IMR-90 (cell line): ENCODE data around the gene FBXO5. TPM values are rescaled to one million over a fixed set of nuclear protein-coding genes. Genes with fewer than 3 reads are reported as not detected.
A peak's percentile ranks its signal among the peaks of the same experiment; 100 is the strongest.

Source experiments
- ATAC-seq: fragments of 200-7000 bp; cut with Tn5 transposase; 2 replicates; pipeline ENCODE4 v1.9.1; 2020; ENCODE audit warnings: low read depth, mild to moderate bottlenecking, moderate library complexity
- BruUV-seq: library from RNA; stranded (reverse); fragments of 400-500 nt; replicated peaks from 2 replicates; lab custom pipeline; 2021; lab: Mats Ljungman, UMichigan
- CTCF ChIA-PET: fragments of 300-600 bp; formaldehyde crosslinking; extraction: SDS; loops from one replicate; lab custom pipeline; 2021; ENCODE audit warnings: antibody characterized with exemption; lab: Yijun Ruan, JAX
- POLR2A ChIA-PET: fragments of 300-600 bp; sonication (Branson Sonifier 250); formaldehyde crosslinking; loops from one replicate; lab custom pipeline; 2022; ENCODE audit warnings: antibody characterized with exemption; ENCODE audit not compliant: unreplicated experiment; lab: Charles Lee
- DNase-seq: peaks from one replicate; pipeline ENCODE4 v3.0.0; 2013
- H2AFZ ChIP-seq: replicated peaks from 2 replicates; pipeline ENCODE3; 2013; ENCODE audit warnings: low read length, mild to moderate bottlenecking; ENCODE audit not compliant: poor library complexity
- H2AK5ac ChIP-seq: 2 replicates; pipeline ENCODE4 v1.6.1; 2013; ENCODE audit warnings: low read depth, low read length, inconsistent platforms
- H2AK9ac ChIP-seq: replicated peaks from 2 replicates; pipeline ENCODE3; 2013; ENCODE audit warnings: mild to moderate bottlenecking, low read depth, low read length, moderate library complexity; ENCODE audit not compliant: poor library complexity
- H2BK120ac ChIP-seq: 2 replicates; pipeline ENCODE4 v1.6.1; 2013; ENCODE audit warnings: low read depth, low read length, inconsistent platforms
- H2BK15ac ChIP-seq: 3 replicates; pipeline ENCODE4 v1.6.1; 2013; ENCODE audit warnings: low read depth, low read length, inconsistent platforms
- H2BK20ac ChIP-seq: 2 replicates; pipeline ENCODE4 v1.6.1; 2013; ENCODE audit warnings: low read depth, mild to moderate bottlenecking, inconsistent platforms, low read length, moderate library complexity
- H2BK5ac ChIP-seq: 2 replicates; pipeline ENCODE4 v1.6.1; 2013; ENCODE audit warnings: mild to moderate bottlenecking, low read depth, low read length, inconsistent platforms; ENCODE audit not compliant: poor library complexity, severe bottlenecking
- H3K14ac ChIP-seq: replicated peaks from 2 replicates; pipeline ENCODE4 v1.6.1; 2013; ENCODE audit warnings: low read depth, low read length, inconsistent platforms
- H3K18ac ChIP-seq: 2 replicates; pipeline ENCODE4 v1.6.1; 2013; ENCODE audit warnings: low read depth, low read length, control low read depth
- H3K23ac ChIP-seq: 2 replicates; pipeline ENCODE4 v1.6.1; 2013; ENCODE audit warnings: low read depth, low read length, inconsistent platforms
- H3K27ac ChIP-seq: 2 replicates; pipeline ENCODE4 v1.5.1; 2013; ENCODE audit warnings: mild to moderate bottlenecking, control low read depth, low read length; ENCODE audit not compliant: insufficient read depth
- H3K27me3 ChIP-seq: 2 replicates; pipeline ENCODE4 v1.6.1; 2013; ENCODE audit warnings: low read length; ENCODE audit not compliant: control insufficient read depth, insufficient read depth
- H3K36me3 ChIP-seq: 2 replicates; pipeline ENCODE4 v1.6.1; 2013; ENCODE audit warnings: low read length, mixed read lengths; ENCODE audit not compliant: control insufficient read depth, insufficient read depth
- H3K4ac ChIP-seq: 2 replicates; pipeline ENCODE4 v1.6.1; 2013; ENCODE audit warnings: low read depth, low read length, inconsistent platforms
- H3K4me1 ChIP-seq: 2 replicates; pipeline ENCODE4 v1.6.1; 2013; ENCODE audit warnings: low read length, mixed read lengths; ENCODE audit not compliant: control insufficient read depth, insufficient read depth
- H3K4me2 ChIP-seq: 2 replicates; pipeline ENCODE4 v1.6.1; 2013; ENCODE audit warnings: low read depth, mild to moderate bottlenecking, control low read depth, low read length, moderate library complexity
- H3K4me3 ChIP-seq: 2 replicates; pipeline ENCODE4 v1.5.1; 2013; ENCODE audit warnings: low read depth, mild to moderate bottlenecking, control low read depth, low read length, moderate library complexity; ENCODE audit not compliant: insufficient read depth
- H3K56ac ChIP-seq: 2 replicates; pipeline ENCODE4 v1.6.1; 2013; ENCODE audit warnings: low read length, inconsistent platforms; ENCODE audit not compliant: insufficient read depth; ENCODE audit errors: extremely low read depth
- H3K79me1 ChIP-seq, 2 experiments: 2 replicates each; pipeline ENCODE4 v1.6.1; 2013; ENCODE audit warnings: low read length in 2 of 2, inconsistent platforms in 1 of 2, low read depth in 1 of 2
- H3K9ac ChIP-seq: 2 replicates; pipeline ENCODE4 v1.6.1; 2013; ENCODE audit warnings: low read depth, low read length, control low read depth
- H3K9me1 ChIP-seq: 2 replicates; pipeline ENCODE4 v1.6.1; 2013; ENCODE audit warnings: low read length, inconsistent platforms; ENCODE audit not compliant: insufficient read depth
- H3K9me3 ChIP-seq: 2 replicates; pipeline ENCODE4 v1.6.1; 2013; ENCODE audit warnings: low read length; ENCODE audit not compliant: control insufficient read depth, insufficient read depth
- H4K20me1 ChIP-seq: 2 replicates; pipeline ENCODE4 v1.6.1; 2013; ENCODE audit warnings: low read length, inconsistent platforms; ENCODE audit not compliant: insufficient read depth
- H4K5ac ChIP-seq: 2 replicates; pipeline ENCODE4 v1.6.1; 2013; ENCODE audit warnings: mild to moderate bottlenecking, low read depth, low read length, control low read depth
- H4K8ac ChIP-seq, 2 experiments: 2 replicates each; pipeline ENCODE4 v1.6.1; 2013; ENCODE audit warnings: low read depth in 2 of 2, low read length in 2 of 2, control low read depth in 1 of 2, inconsistent platforms in 1 of 2
- H4K91ac ChIP-seq: 2 replicates; pipeline ENCODE4 v1.6.1; 2013; ENCODE audit warnings: low read depth, low read length, inconsistent platforms; ENCODE audit not compliant: insufficient read depth
- MAFK ChIP-seq: IDR thresholded peaks from 2 replicates; pipeline ENCODE4 v1.6.1; 2012; ENCODE audit warnings: low read depth, low read length, improper control_type of control experiment
- MXI1 ChIP-seq: IDR thresholded peaks from 2 replicates; pipeline ENCODE4 v1.6.1; 2012; ENCODE audit warnings: low read depth, mild to moderate bottlenecking, low read length, moderate library complexity, borderline replicate concordance
- NFE2L2 ChIP-seq: fragments of 150-350 bp; IDR thresholded peaks from 2 replicates; pipeline ENCODE4 v1.6.1; 2016; ENCODE audit warnings: low read depth, mild to moderate bottlenecking, low read length
- WGBS, 2 experiments: methylation state at CpG; one replicate each; pipeline versions ENCODE4 v1.1.5 to v1.1.7; 2013; ENCODE audit warnings: missing lambda C conversion rate in 2 of 2; ENCODE audit not compliant: insufficient read length in 1 of 2; ENCODE audit errors: extremely low coverage in 2 of 2; 5-methylcytosine and 5-hydroxymethylcytosine counted together
- dilution Hi-C: fragments of 300-500 bp; cut with HindIII; formaldehyde crosslinking; loops from one replicate; pipeline ENCODE4 v1.14.3; 2018; ENCODE audit warnings: low sequenced_read_pairs; ENCODE audit not compliant: unreplicated experiment
- in situ Hi-C: fragments of 300-500 bp; cut with MboI; formaldehyde crosslinking; loops from 3 replicates; pipeline ENCODE4 v1.14.3; 2019; ENCODE audit warnings: low sequenced_read_pairs, inconsistent platforms, mixed read lengths
- intact Hi-C: fragments of 100-400 bp; cut with micrococcal nuclease; formaldehyde crosslinking; loops from 2 replicates; pipeline ENCODE4 v1.10.0; 2022
- polyA plus RNA-seq, 3 experiments: library from polyadenylated mRNA; depleted of rRNA; stranded (reverse); fragments of >200 nt; gene quantifications; 2 replicates each; pipeline ENCODE4 v1.2.3, GENCODE V29; 2012; ENCODE audit warnings: low replicate concordance in 1 of 3
- total RNA-seq: library from RNA; depleted of rRNA; stranded (reverse); fragments of >200 nt; gene quantifications from 2 replicates; pipeline ENCODE4 v1.2.3, GENCODE V29; 2012

FBXO5 gene
- total and polyA plus RNA-seq, 2 of the 4 experiments (the other 2 are of a cell fraction), result 11.8 to 16.7 TPM

GRCh38 chr6:152950240-152950639 lies 32.6 kb downstream of the FBXO5 start:
- H3K23ac ChIP-seq, result no peak overlapping the region
- no peak overlapping the region for H2BK20ac ChIP-seq
- ChIA-PET POLR2A (no interaction called here), CTCF (no interaction called here)
- no peaks in the 10 kb centered on the region for H3K9me1 ChIP-seq
- H3K56ac ChIP-seq, result no peak overlapping the region
- no TSS peak for BruUV-seq
- no peak overlapping the region for H4K5ac ChIP-seq
- no peaks in the 10 kb centered on the region for H3K4me1 ChIP-seq
- H4K8ac ChIP-seq, result no peak overlapping the region
- H3K9ac ChIP-seq, result no peak overlapping the region
- intact Hi-C loops, result loop anchor here (5.0 kb wide), 1 partner anchor 362 kb away; no protein-coding TSS in a partner anchor
- no peak for DNase-seq
- TF ChIP-seq MAFK (peak; percentile 34; the same call in 1 of the 2 replicates), MXI1 (no peak), NFE2L2 (no peak)
- H3K27ac ChIP-seq, result no peak overlapping the region
- WGBS, 2 experiments, result 100% methylated on average over 1 of the region's 3 CpGs; no CpG with 5 or more reads in 1 of the 2 experiments
- H3K79me1 ChIP-seq, result no peaks in the 10 kb centered on the region
- no peak overlapping the region for H3K4me2 ChIP-seq
- no peak overlapping the region for H2BK15ac ChIP-seq
- H2BK5ac ChIP-seq, result no peak overlapping the region
- in situ Hi-C loops, result loop anchor here (10.0 kb wide), 2 partner anchors 205 to 475 kb away; no protein-coding TSS in a partner anchor
- H4K91ac ChIP-seq, result no peak overlapping the region
- no peak overlapping the region for H3K4ac ChIP-seq
- H3K14ac ChIP-seq, result no peak overlapping the region
- H3K9me3 ChIP-seq, result no peaks in the 10 kb centered on the region
- H3K4me3 ChIP-seq, result no peak overlapping the region
- no peak overlapping the region for H3K18ac ChIP-seq
- H2AFZ ChIP-seq, result no peak overlapping the region
- no peak overlapping the region for H2AK9ac ChIP-seq
- no peak overlapping the region for H2AK5ac ChIP-seq
- H2BK120ac ChIP-seq, result no peak overlapping the region
- no peaks in the 10 kb centered on the region for H3K36me3 ChIP-seq
- dilution Hi-C loops, result no loop called here
- no peaks in the 10 kb centered on the region for H4K20me1 ChIP-seq
- ATAC-seq, result no peak
- no peaks in the 10 kb centered on the region for H3K27me3 ChIP-seq
